Left ventricle myocardium inferior (tissue), 1 donor: ENCODE data around the gene CCDC169. TPM values are rescaled to one million over a fixed set of nuclear protein-coding genes. Genes with fewer than 3 reads are reported as not detected.

Experiments used
- DNase-seq: peaks from one replicate; pipeline ENCODE4 v3.0.0-alpha.2; 2020
- H3K27ac ChIP-seq: fragments of 200-600 bp; replicated peaks from 2 replicates; pipeline ENCODE4 v1.8.0; 2021
- H3K27me3 ChIP-seq: fragments of 200-600 bp; 2 replicates; pipeline ENCODE4 v1.8.0; 2021; ENCODE audit warnings: low read depth
- H3K36me3 ChIP-seq: fragments of 200-600 bp; 2 replicates; pipeline ENCODE4 v1.8.0; 2021
- H3K4me1 ChIP-seq: fragments of 200-600 bp; 2 replicates; pipeline ENCODE4 v1.8.0; 2021
- H3K4me3 ChIP-seq: fragments of 200-600 bp; 2 replicates; pipeline ENCODE4 v1.8.0; 2021; ENCODE audit warnings: mild to moderate bottlenecking, moderate library complexity
- H3K9me3 ChIP-seq: fragments of 200-600 bp; replicated peaks from 2 replicates; pipeline ENCODE4 v1.8.0; 2021
- CTCF ChIP-seq: fragments of 200-600 bp; IDR thresholded peaks from 2 replicates; pipeline ENCODE4 v1.8.0; 2021; ENCODE audit warnings: antibody characterized with exemption, mild to moderate bottlenecking, borderline replicate concordance
- intact Hi-C: fragments of 100-400 bp; cut with micrococcal nuclease; formaldehyde crosslinking; loops from one replicate; pipeline ENCODE4 v1.11.0; 2022
- total RNA-seq: library from RNA; stranded (reverse); fragmentation: NEBNext Ultra II Directional; extraction: Animal tissue kit (Norgen Biotek cat#: 25700); gene quantifications from one replicate; pipeline ENCODE4 v1.2.1, GENCODE V29; 2021
- donor health status: DM: no; HTN: yes; CAD: no; lungs with severe emphysema.

Gene CCDC169
- total RNA-seq, 1 donor from 2014 or later = 0.69 TPM

GRCh38 chr13:36251017-36251416, 46.6 kb downstream of the CCDC169 start:
- H3K9me3 ChIP-seq = peaks cover 14% of the 10 kb centered on the region
- no peaks in the 10 kb centered on the region for H3K4me1 ChIP-seq
- no peaks in the 10 kb centered on the region for H3K36me3 ChIP-seq
- no peak for TF ChIP-seq CTCF
- no peak for DNase-seq
- intact Hi-C loops = no loop called here
- H3K4me3 ChIP-seq = no peak overlapping the region
- H3K27me3 ChIP-seq = no peaks in the 10 kb centered on the region
- H3K27ac ChIP-seq = no peak overlapping the region

- no peaks in the 10 kb centered on the region for H3K27me3 ChIP-seq
- H3K36me3 ChIP-seq = no peaks in the 10 kb centered on the region
- no peak overlapping the region for H3K27ac ChIP-seq
- TF ChIP-seq CTCF = no peak
- intact Hi-C loops = no loop called here
- H3K9me3 ChIP-seq = peaks cover 14% of the 10 kb centered on the region
- DNase-seq = no peak
- no peak overlapping the region for H3K4me3 ChIP-seq
- H3K4me1 ChIP-seq = no peaks in the 10 kb centered on the region
Observed at GRCh38 chr13:36248700-36249099, 48.9 kb downstream of the CCDC169 start.

- Histone ChIP-seq H3K4me3 (no peak overlapping the region), H3K27ac (no peak overlapping the region), H3K9me3 (peaks cover 14% of the 10 kb centered on the region), H3K27me3 (no peaks in the 10 kb centered on the region), H3K4me1 (no peaks in the 10 kb centered on the region), H3K36me3 (no peaks in the 10 kb centered on the region)
- DNase-seq = no peak
- no peak for TF ChIP-seq CTCF
- intact Hi-C loops = no loop called here
Observed at GRCh38 chr13:36244990-36245389, 52.6 kb downstream of the CCDC169 start.

- Histone ChIP-seq H3K9me3 (peaks cover 14% of the 10 kb centered on the region), H3K4me1 (no peaks in the 10 kb centered on the region), H3K27me3 (no peaks in the 10 kb centered on the region), H3K36me3 (no peaks in the 10 kb centered on the region), H3K27ac (no peak overlapping the region), H3K4me3 (no peak overlapping the region)
- TF ChIP-seq CTCF = no peak
- DNase-seq = no peak
- intact Hi-C loops = no loop called here
Observed at GRCh38 chr13:36244073-36244472, 53.5 kb downstream of the CCDC169 start.

DNA sequence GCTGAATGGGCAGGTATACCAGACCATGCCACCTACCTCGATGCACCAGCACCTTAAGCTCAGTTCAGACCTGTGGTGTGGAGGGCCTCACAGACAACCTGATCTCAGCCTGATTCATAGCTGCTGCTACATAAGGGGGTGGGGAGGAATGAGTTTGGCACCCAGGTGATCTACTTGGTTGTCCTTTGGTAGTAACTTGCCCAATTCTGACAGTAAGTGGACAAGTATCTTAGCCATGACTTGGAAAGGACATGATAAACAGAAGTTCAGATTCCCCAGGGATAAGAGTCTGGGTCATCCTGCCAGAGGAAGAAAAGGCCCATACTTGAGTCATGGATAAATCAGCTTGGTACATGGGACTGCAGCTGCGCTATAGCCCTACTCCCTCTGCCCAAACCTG, 54.9 kb downstream of the CCDC169 start:
- Histone ChIP-seq H3K27ac (no peak overlapping the region), H3K4me1 (no peaks in the 10 kb centered on the region), H3K9me3 (peaks cover 14% of the 10 kb centered on the region), H3K27me3 (no peaks in the 10 kb centered on the region), H3K4me3 (no peak overlapping the region), H3K36me3 (no peaks in the 10 kb centered on the region)
- intact Hi-C loops = no loop called here
- no peak for TF ChIP-seq CTCF
- no peak for DNase-seq

GRCh38 chr13:36231236-36231635, 66.4 kb downstream of the CCDC169 start:
- Histone ChIP-seq H3K9me3 (peaks cover 29% of the 10 kb centered on the region), H3K4me1 (no peaks in the 10 kb centered on the region), H3K4me3 (no peak overlapping the region), H3K36me3 (no peaks in the 10 kb centered on the region), H3K27ac (no peak overlapping the region), H3K27me3 (no peaks in the 10 kb centered on the region)
- intact Hi-C loops = no loop called here
- no peak for DNase-seq
- no peak for TF ChIP-seq CTCF
